HEK293 (cell line): ENCODE data around the gene TBX15.

ENCODE experiments used
- CTCF ChIA-PET: fragments of 350-600 bp; formaldehyde crosslinking; extraction: SDS; loops from one replicate; lab custom pipeline; 2021; ENCODE audit warnings: antibody characterized with exemption; lab: Yijun Ruan, JAX
- POLR2A ChIA-PET: fragments of 300-600 bp; formaldehyde crosslinking; extraction: SDS; loops from one replicate; lab custom pipeline; 2020; ENCODE audit warnings: antibody characterized with exemption, inconsistent platforms; lab: Yijun Ruan, JAX
- H3K27ac ChIP-seq: fragments of 200-500 bp; sonication (Bioruptor generic); 2 replicates; pipeline ENCODE4 v1.5.1; 2014; ENCODE audit warnings: low read depth, low read length, control low read depth, inconsistent platforms; ENCODE audit errors: extremely low read depth
- H3K36me3 ChIP-seq, 2 experiments: fragments of 200-500 bp in 1 of 2; sonication (Bioruptor generic) in 1 of 2; 1 replicate in 1 of 2; 2 replicates in 1 of 2; pipeline ENCODE4 v1.5.1; 2014 to 2017; ENCODE audit warnings: inconsistent platforms in 2 of 2, low read length in 2 of 2; ENCODE audit not compliant: control insufficient read depth in 2 of 2, insufficient read depth in 1 of 2
- H3K4me1 ChIP-seq: fragments of 200-500 bp; sonication (Bioruptor generic); 2 replicates; pipeline ENCODE4 v1.5.1; 2014; ENCODE audit warnings: mild to moderate bottlenecking, low read length, inconsistent platforms; ENCODE audit not compliant: control insufficient read depth, insufficient read depth
- H3K4me3 ChIP-seq: 2 replicates; pipeline ENCODE4 v1.5.1; 2011; ENCODE audit warnings: low read depth, mild to moderate bottlenecking, control low read depth, low read length, moderate library complexity
- H3K9me3 ChIP-seq: fragments of 200-500 bp; sonication (Bioruptor generic); 2 replicates; pipeline ENCODE4 v1.5.1; 2014; ENCODE audit warnings: low read depth, low read length, inconsistent platforms; ENCODE audit not compliant: control insufficient read depth, insufficient read depth
- FEZF1 ChIP-seq: fragments of 450-650 bp; formaldehyde crosslinking; IDR thresholded peaks from 2 replicates; pipeline ENCODE4 v1.5.1; 2016; ENCODE audit warnings: missing biosample characterization, missing genetic modification characterization
- GLI2 ChIP-seq: fragments of 450-650 bp; formaldehyde crosslinking; IDR thresholded peaks from 2 replicates; pipeline ENCODE4; 2017; ENCODE audit warnings: missing biosample characterization, missing genetic modification characterization, low read depth, borderline replicate concordance
- INSM2 ChIP-seq: fragments of 450-650 bp; formaldehyde crosslinking; IDR thresholded peaks from 2 replicates; pipeline ENCODE4 v1.5.1; 2016; ENCODE audit warnings: missing biosample characterization, missing genetic modification characterization
- KLF7 ChIP-seq: fragments of 450-650 bp; formaldehyde crosslinking; IDR thresholded peaks from 2 replicates; pipeline ENCODE4 v1.5.1; 2016; ENCODE audit warnings: missing biosample characterization, missing genetic modification characterization, borderline replicate concordance
- OSR2 ChIP-seq: fragments of 450-650 bp; formaldehyde crosslinking; IDR thresholded peaks from 2 replicates; pipeline ENCODE4 v1.5.1; 2016; ENCODE audit warnings: missing biosample characterization, missing genetic modification characterization
- PRDM2 ChIP-seq: fragments of 450-650 bp; formaldehyde crosslinking; IDR thresholded peaks from 2 replicates; pipeline ENCODE4 v1.5.1; 2016; ENCODE audit warnings: missing biosample characterization, missing genetic modification characterization, borderline replicate concordance
- YY1 ChIP-seq: fragments of 450-650 bp; formaldehyde crosslinking; IDR thresholded peaks from 2 replicates; pipeline ENCODE4 v1.5.1; 2018; ENCODE audit warnings: missing biosample characterization, missing genetic modification characterization
- ZBTB20 ChIP-seq: fragments of 450-650 bp; formaldehyde crosslinking; IDR thresholded peaks from 2 replicates; pipeline ENCODE4 v1.5.1; 2016; ENCODE audit warnings: missing biosample characterization, missing genetic modification characterization
- ZFHX2 ChIP-seq: fragments of 450-650 bp; formaldehyde crosslinking; conservative IDR thresholded peaks from 2 replicates; pipeline ENCODE4 v1.5.1; 2016; ENCODE audit warnings: missing biosample characterization, missing genetic modification characterization
- ZFP37 ChIP-seq: fragments of 450-650 bp; formaldehyde crosslinking; IDR thresholded peaks from 2 replicates; pipeline ENCODE4 v1.5.1; 2016; ENCODE audit warnings: missing biosample characterization, missing genetic modification characterization
- ZNF146 ChIP-seq: fragments of 450-650 bp; formaldehyde crosslinking; IDR thresholded peaks from 2 replicates; pipeline ENCODE4 v1.5.1; 2016; ENCODE audit warnings: missing biosample characterization, missing genetic modification characterization
- ZNF148 ChIP-seq: fragments of 450-650 bp; formaldehyde crosslinking; IDR thresholded peaks from 2 replicates; pipeline ENCODE4 v1.5.0; 2017; ENCODE audit warnings: missing biosample characterization, missing genetic modification characterization, borderline replicate concordance
- ZNF350 ChIP-seq: fragments of 450-650 bp; formaldehyde crosslinking; IDR thresholded peaks from 2 replicates; pipeline ENCODE4 v1.5.0; 2017; ENCODE audit warnings: missing biosample characterization, mild to moderate bottlenecking, missing genetic modification characterization
- ZNF404 ChIP-seq: fragments of 450-650 bp; formaldehyde crosslinking; IDR thresholded peaks from 2 replicates; pipeline ENCODE4 v1.5.1; 2017; ENCODE audit warnings: missing biosample characterization, missing genetic modification characterization
- ZNF514 ChIP-seq: fragments of 450-650 bp; formaldehyde crosslinking; IDR thresholded peaks from 2 replicates; pipeline ENCODE4 v1.5.1; 2016; ENCODE audit warnings: missing biosample characterization, missing genetic modification characterization
- ZNF521 ChIP-seq: fragments of 450-650 bp; formaldehyde crosslinking; IDR thresholded peaks from 2 replicates; pipeline ENCODE4 v1.5.1; 2017; ENCODE audit warnings: missing biosample characterization, mild to moderate bottlenecking, missing genetic modification characterization
- ZNF529 ChIP-seq: fragments of 450-650 bp; formaldehyde crosslinking; IDR thresholded peaks from 2 replicates; pipeline ENCODE4 v1.5.1; 2017; ENCODE audit warnings: missing genetic modification characterization, missing biosample characterization; ENCODE audit not compliant: insufficient replicate concordance
- ZNF585B ChIP-seq: fragments of 450-650 bp; formaldehyde crosslinking; IDR thresholded peaks from 2 replicates; pipeline ENCODE4 v1.5.1; 2016; ENCODE audit warnings: missing biosample characterization, missing genetic modification characterization
- ZNF777 ChIP-seq: fragments of 450-650 bp; formaldehyde crosslinking; IDR thresholded peaks from 2 replicates; pipeline ENCODE4 v1.5.1; 2017; ENCODE audit warnings: missing biosample characterization, missing genetic modification characterization, borderline replicate concordance
- ZSCAN16 ChIP-seq: fragments of 450-650 bp; formaldehyde crosslinking; IDR thresholded peaks from 2 replicates; pipeline ENCODE4 v1.5.1; 2016; ENCODE audit warnings: missing biosample characterization, missing genetic modification characterization
- TF ChIP-seq, protein P1 (sequence below): fragments of 450-650 bp; formaldehyde crosslinking; IDR thresholded peaks from 2 replicates; pipeline ENCODE4 v1.5.1; 2016; ENCODE audit warnings: missing biosample characterization, missing genetic modification characterization

The TBX15 gene

GRCh38 chr1:118884946-118885345 is 103.2 kb downstream of the TBX15 start:
- no peak overlapping the region for H3K27ac ChIP-seq
- H3K36me3 ChIP-seq: no peaks in the 10 kb centered on the region
- H3K4me1 ChIP-seq: no peaks in the 10 kb centered on the region
- H3K4me3 ChIP-seq: no peak overlapping the region
- TF ChIP-seq YY1 (tag by site-specific recombination): no peak
- CTCF ChIA-PET: interaction anchor here (0.7 kb wide), 1 partner anchor 1651 kb away, joined by 3 read pairs; no protein-coding TSS in a partner anchor
- H3K9me3 ChIP-seq: no peaks in the 10 kb centered on the region
- POLR2A ChIA-PET: no interaction called here

DNA sequence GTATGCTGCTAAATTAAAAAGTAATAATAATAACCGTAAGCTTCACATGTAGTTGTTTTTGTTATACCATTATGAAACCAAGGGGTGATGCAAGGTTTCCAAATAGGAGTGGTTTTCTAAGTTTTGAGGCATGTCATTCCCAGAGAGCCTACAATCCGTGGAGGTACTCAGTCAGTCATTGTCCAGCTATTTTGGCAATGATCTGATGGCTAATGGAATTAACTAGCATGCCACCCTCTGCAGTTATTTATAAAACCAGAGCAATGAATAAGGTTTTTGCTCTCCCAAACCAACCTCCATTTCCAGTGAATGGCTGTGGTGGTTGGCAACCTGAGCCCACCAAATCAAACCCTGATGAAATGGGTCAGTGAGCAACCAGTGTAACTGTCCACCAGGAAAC is 106.4 kb downstream of the TBX15 start:
- POLR2A ChIA-PET: no interaction called here
- Histone ChIP-seq H3K27ac (no peak overlapping the region), H3K4me1 (no peaks in the 10 kb centered on the region), H3K9me3 (no peaks in the 10 kb centered on the region), H3K4me3 (no peak overlapping the region), H3K36me3 (no peaks in the 10 kb centered on the region)
- no peak for TF ChIP-seq PRDM2
- TF ChIP-seq ZNF585B (tag by site-specific recombination): no peak
- TF ChIP-seq ZNF521 (tag by site-specific recombination): no peak
- TF ChIP-seq ZFP37 (tag by site-specific recombination): no peak
- no peak for TF ChIP-seq ZNF514 (tag by site-specific recombination)
- CTCF ChIA-PET: no interaction called here

DNA sequence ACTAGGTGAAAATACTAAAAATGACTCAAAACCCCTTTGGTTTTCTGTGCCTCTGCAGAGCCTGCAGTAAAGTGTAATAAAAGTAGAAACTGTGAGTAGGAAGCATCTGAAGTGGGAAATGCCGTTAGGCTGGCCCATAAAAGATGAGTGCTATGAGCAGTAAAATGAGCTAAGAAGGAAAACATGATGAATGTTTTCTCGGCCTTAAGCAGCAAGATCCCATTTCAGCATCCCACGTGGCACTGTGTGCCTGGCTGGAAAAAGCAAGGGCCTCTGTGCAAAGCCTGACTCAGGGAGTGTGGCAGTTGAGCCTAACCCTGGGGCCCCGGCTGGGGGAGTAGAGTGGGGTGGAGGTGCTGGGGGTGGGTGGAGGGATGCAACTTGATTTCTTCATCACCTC is 109.5 kb downstream of the TBX15 start:
- no peaks in the 10 kb centered on the region for H3K36me3 ChIP-seq
- H3K4me3 ChIP-seq: no peak overlapping the region
- no peak overlapping the region for H3K27ac ChIP-seq
- CTCF ChIA-PET: interaction anchor here (0.8 kb wide), 1 partner anchor 488 kb away, joined by 3 read pairs; no protein-coding TSS in a partner anchor
- no peaks in the 10 kb centered on the region for H3K9me3 ChIP-seq
- H3K4me1 ChIP-seq: no peaks in the 10 kb centered on the region
- POLR2A ChIA-PET: no interaction called here
- TF ChIP-seq ZNF777 (tag by site-specific recombination): no peak
- no peak for TF ChIP-seq KLF7 (tag by site-specific recombination)
- no peak for TF ChIP-seq ZNF350 (tag by site-specific recombination)
- TF ChIP-seq OSR2 (tag by site-specific recombination): 0 out of 2 replicates have a peak, but pooled peaks have one; percentile 39
- peak; percentile 50; the same call in 1 of the 2 replicates for TF ChIP-seq ZBTB20 (tag by site-specific recombination)
- TF ChIP-seq GLI2: peak; percentile 6; the same call in 1 of the 2 replicates
- peak; percentile 44 for TF ChIP-seq ZNF529 (tag by site-specific recombination)
- TF ChIP-seq INSM2 (tag by site-specific recombination): peak; percentile 66
- no peak for TF ChIP-seq ZNF404 (tag by site-specific recombination)
- TF ChIP-seq, protein P1, sequence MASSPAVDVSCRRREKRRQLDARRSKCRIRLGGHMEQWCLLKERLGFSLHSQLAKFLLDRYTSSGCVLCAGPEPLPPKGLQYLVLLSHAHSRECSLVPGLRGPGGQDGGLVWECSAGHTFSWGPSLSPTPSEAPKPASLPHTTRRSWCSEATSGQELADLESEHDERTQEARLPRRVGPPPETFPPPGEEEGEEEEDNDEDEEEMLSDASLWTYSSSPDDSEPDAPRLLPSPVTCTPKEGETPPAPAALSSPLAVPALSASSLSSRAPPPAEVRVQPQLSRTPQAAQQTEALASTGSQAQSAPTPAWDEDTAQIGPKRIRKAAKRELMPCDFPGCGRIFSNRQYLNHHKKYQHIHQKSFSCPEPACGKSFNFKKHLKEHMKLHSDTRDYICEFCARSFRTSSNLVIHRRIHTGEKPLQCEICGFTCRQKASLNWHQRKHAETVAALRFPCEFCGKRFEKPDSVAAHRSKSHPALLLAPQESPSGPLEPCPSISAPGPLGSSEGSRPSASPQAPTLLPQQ (tag by site-specific recombination): peak; percentile 89
- peak; percentile 100 for TF ChIP-seq FEZF1 (tag by site-specific recombination)
- peak; percentile 89 for TF ChIP-seq ZFHX2
- TF ChIP-seq ZSCAN16 (tag by site-specific recombination): no peak
- no peak for TF ChIP-seq ZNF146 (tag by site-specific recombination)
- no peak for TF ChIP-seq ZNF148 (tag by site-specific recombination)
